ENCODE measurements around the gene PPP1R15A.

GRCh38 chr19:48918071-48918470 is 45.9 kb downstream of the PPP1R15A start:
- no peak for TF ChIP-seq MAX (IDR thresholded peaks at IDR 0.05; ENCODE audit: insufficient read depth, insufficient read length)
- TF ChIP-seq POLR2AphosphoS5 (IDR thresholded peaks at IDR 0.05; ENCODE audit: insufficient read depth, low read depth, low read length) = no peak
- TF ChIP-seq CTCF (IDR thresholded peaks at IDR 0.05; ENCODE audit: extremely low read depth in 1 of 2, insufficient read depth in 1 of 2, low read depth in 1 of 2, low read length in 2 of 2) = no peak
- TF ChIP-seq POLR2A (IDR thresholded peaks at IDR 0.05; ENCODE audit: low read depth, low read length) = no peak
- no peak for TF ChIP-seq EZH2 (IDR thresholded peaks at IDR 0.05; ENCODE audit: borderline replicate concordance, low read depth, low read length, severe bottlenecking)

Measured in endothelial cell of umbilical vein (primary cell).